GM18868 (cell line): Measurements from ENCODE around the gene PHAX.
"Not testable (repeated sequence)": the region's sequence is repeated elsewhere in the genome, so short reads cannot be mapped to it uniquely, and the experiment has no call there.

ENCODE experiments used
- ATAC-seq: cut with Tn5 transposase; IDR thresholded peaks from one replicate; pipeline ENCODE4 v1.9.1; 2021; ENCODE audit warnings: mild to moderate bottlenecking, moderate library complexity; ENCODE audit not compliant: unreplicated experiment

The PHAX gene

DNA sequence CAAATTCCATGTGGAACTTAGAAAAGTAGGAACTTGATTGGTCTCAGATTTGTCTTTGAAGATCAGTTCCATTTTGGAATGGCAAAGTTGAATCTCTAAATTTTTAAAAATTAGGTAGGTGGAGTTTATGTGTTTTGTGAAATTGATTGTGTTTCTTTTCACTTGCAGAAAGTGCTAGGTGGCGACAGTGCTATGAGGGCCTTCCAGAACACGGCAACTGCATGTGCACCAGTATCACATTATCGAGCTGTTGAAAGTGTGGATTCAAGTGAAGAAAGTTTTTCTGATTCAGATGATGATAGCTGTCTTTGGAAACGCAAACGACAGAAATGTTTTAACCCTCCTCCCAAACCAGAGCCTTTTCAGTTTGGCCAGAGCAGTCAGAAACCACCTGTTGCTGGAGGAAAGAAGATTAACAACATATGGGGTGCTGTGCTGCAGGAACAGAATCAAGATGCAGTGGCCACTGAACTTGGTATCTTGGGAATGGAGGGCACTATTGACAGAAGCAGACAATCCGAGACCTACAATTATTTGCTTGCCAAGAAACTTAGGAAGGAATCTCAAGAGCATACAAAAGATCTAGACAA, 2.8 kb downstream of the PHAX start:
- no peak for ATAC-seq

DNA sequence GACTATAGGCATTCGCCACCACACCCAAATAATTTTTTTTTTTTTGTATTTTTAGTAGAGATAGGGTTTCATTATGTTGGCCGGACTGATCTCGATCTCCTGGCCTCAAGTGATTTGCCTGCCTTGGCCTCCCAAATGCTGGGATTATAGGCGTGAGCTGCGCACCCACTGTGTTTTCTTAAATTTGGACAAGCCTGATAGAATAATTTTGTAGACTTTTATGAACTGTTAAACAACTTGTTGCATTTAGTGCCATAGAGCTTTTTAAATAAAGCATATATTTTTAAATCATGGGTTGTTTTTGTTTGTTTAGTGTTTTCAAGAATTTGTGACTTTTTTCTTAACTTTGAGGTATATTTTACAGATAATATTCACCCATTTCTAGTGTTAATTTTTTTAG, 4.8 kb downstream of the PHAX start:
- no peak for ATAC-seq

DNA sequence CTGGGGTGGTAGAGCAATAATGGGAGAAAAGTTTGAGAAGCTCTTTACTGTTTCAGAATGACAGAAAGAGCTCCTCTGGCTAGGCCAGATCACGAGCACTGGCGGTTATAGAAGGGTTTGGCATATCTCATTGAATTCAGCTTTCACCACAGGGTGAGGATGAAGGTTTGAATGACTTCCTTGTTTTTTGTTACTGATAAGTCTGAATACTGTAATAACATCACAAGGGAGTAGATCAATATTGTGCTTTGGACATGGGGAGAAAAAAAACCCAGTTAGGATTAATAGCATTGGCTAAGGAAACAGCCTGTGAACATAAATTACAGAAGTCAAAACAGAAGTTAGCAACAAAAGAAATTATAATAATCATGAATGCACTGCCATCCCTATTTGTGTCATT, 9.4 kb downstream of the PHAX start:
- ATAC-seq: no peak

GRCh38 chr5:126610616-126611015, 9.9 kb downstream of the PHAX start:
- no peak for ATAC-seq

DNA sequence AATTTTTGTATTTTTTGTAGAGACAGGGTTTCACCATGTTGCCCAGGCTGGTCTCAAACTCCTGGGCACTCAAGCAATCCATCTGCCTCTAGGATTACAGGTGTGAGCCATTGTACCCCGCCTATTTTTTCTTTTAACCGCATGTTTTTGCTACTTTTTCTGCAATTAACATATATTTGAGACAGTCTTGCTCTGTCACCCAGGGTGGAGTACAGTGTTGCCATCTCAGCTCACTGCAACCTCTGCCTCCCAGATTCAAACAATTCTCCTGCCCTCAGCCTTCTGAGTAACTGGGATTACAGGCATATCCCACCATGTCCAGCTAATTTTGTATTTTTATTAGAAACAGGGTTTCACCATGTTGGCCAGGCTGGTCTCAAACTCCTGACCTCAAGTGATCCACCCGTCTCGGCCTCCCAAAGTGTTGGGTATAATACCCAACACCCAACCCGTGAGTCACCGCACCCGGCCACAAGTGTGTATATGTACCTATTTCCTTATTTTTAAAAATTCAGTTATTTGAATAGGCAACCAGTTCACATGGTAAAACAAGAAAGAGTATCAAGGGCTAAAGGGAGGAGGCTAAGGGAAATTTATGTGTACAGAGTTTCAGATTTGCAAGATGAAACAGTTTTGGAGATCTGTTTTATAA, 13.3 kb downstream of the PHAX start:
- peak; percentile 27 for ATAC-seq

DNA sequence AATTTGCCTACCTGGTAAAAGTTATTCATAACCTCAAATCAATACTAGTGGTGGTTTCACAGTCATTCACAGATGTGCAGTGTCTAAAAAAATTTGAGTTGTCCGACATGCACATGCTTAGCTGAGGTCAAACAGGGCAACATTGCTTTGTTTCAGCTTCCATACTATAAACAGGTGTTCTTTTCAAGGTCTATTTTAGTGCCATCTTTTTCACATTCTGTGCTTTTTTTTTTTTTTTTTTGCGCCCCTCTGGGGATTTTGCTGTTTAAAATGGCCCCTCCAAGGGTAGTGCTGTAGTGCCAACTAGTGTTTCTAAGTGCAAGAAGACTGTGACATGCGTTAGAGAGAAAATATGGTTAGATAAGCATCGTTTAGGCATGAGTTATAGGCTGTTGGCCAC, 14.5 kb downstream of the PHAX start:
- ATAC-seq: peak; percentile 92

DNA sequence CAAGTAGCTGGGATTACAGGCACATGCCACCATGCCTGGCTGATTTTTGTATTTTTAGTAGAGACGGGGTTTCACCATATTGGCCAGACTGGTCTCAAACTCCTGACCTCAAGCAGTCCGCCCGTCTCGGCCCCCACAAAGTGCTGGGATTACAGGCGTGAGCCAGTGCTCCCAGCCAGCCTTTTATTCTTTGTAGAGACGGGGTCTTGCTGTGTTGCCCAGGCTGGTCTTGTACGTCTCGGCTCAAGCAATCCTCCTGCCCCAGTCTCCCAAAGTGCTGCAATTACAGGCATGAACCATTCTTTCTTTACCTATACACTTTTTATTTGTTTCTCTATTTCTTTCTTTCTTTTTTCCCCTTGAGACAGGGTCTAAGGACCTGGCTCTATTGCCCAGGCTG, 16.9 kb downstream of the PHAX start:
- ATAC-seq: not testable (repeated sequence)

DNA sequence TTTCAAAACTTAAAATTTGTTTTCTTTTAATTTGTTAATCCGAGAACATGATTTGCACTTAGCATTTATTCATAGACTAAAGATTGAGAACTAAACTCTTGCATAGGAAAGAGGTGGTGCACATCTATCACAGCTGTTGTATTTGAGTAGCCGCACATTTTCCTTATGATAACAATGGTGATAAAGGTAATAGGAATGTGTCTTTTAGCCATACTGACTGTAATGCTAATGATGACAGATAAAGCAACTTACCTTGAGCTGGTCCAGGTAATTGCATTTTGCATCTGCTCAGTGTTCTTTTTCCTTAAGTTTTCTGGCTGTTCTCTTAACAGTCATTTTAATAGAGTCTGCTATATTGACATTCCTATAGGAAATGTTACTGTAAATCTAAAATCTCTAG, 19.0 kb downstream of the PHAX start:
- ATAC-seq: no peak

GRCh38 chr5:126624534-126624933, 23.8 kb downstream of the PHAX start:
- ATAC-seq: no peak

- ATAC-seq: no peak
Observed at GRCh38 chr5:126628102-126628501, 27.4 kb downstream of the PHAX start.

DNA sequence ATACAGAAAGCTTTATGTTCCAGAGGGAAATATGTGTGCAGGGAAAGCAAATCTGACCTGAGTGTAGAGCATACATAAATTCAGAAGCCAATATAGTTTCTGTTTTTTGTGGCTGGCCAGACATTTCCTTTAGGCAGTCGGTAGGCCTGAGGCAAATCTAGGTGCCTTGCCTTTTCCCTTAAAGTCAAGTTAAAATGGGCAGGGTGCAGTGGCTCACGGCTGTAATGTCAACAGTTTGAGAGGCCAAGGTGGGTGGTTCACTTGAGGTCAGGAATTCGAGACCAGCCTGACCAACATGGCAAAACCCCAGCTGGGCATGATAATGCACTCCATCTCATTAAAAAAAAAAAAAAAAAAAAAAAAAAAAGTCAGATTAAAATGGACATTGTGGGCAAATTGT, 31.2 kb downstream of the PHAX start:
- ATAC-seq: no peak

DNA sequence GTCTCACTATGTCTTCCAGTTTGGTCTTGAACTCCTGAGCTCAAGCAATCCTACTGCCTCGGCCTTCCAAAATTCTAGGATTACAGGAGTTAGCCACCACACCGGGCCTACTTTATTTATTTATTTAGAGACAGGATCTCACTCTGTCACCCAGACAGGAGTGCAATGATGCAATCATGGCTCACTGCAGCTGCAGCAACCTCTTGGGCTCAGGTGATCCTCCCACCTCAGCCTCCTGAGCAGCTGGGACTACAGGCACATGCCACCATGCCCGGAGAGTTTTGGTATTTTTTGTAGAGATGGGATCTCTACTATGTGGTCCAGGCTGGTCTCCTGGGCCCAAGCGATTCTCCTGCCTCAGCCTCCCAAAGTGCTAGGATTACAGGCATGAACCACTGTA, 32.8 kb downstream of the PHAX start:
- no peak for ATAC-seq

DNA sequence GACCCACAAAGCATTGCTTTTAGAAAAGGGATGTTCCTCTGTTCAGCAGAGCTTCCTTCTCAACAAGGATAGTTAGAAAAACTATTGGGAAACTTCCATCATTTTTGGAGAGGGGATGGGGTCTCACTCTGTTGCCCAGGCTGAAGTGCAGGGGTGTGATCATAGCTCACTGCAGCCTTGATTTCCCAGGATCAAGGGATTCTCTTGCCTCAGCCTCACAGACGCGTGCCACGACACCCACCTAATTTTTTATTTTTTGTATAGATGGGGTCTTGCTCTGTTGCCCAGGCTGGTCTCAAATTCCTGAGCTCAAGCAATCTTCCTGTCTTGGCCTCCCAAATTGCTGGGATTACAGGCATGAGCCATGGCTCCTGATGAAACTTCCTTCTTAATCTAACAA, 34.8 kb downstream of the PHAX start:
- ATAC-seq: no peak

DNA sequence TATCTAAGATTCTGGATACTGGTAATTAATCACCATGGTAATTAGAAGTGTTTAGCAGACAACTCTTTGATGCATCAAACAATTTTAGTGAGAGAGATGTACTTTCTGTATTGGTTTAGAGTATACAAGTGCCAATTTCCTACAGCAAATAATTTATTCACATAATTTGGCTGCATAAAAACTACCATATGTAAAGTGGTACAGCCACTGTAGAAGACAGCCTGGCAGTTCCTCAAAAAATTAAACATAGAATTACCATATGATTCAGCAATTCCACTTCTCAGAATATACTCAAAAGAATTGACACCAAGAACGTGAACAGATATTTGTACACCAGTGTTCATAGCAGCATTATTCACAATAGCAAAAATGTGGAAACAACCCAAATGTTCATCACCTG, 36.2 kb downstream of the PHAX start:
- no peak for ATAC-seq

GRCh38 chr5:126640866-126641265, 40.1 kb downstream of the PHAX start:
- ATAC-seq: peak; percentile 42

DNA sequence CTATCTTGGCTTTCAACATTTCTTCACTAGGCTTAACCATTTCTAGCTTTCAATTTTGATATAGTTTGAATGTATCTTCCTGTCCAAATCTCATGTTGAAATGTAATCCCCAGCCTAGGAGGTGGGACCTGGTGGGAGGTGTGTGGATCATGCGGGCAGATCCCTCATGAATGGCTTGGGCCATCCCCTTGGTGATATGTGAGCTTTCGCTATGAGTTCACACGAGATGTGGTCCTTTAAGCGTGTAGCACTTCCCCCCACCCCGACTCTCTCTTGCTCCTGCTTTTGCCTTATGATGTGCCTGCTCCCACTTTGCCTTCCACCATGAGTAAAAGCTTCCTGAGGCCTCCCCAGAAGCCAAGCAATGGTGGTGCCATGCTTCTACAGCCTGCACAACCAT, 40.6 kb downstream of the PHAX start:
- ATAC-seq: peak; percentile 97

- ATAC-seq: no peak
Observed at GRCh38 chr5:126645132-126645531, 44.4 kb downstream of the PHAX start.

GRCh38 chr5:126647071-126647470, 46.3 kb downstream of the PHAX start:
- ATAC-seq: no peak

DNA sequence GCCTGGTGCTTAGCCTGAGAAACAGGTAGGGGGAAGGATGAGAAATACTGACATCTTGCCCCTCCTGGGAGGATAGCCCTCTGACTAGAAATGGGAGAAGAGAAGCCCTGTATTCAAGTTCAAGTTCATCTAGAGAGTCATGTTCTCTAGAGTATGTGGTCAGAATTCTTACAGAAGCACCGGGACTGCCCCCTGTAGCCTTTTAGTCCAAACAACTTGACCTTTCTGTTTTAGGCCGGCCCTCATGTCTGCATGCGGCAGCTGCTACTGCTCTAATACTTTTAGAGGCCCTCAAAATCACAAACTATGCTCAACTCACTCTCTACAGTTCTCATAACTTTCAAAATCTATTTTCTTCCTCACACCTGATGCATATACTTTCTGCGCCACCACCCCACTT, 47.7 kb downstream of the PHAX start:
- no peak for ATAC-seq

DNA sequence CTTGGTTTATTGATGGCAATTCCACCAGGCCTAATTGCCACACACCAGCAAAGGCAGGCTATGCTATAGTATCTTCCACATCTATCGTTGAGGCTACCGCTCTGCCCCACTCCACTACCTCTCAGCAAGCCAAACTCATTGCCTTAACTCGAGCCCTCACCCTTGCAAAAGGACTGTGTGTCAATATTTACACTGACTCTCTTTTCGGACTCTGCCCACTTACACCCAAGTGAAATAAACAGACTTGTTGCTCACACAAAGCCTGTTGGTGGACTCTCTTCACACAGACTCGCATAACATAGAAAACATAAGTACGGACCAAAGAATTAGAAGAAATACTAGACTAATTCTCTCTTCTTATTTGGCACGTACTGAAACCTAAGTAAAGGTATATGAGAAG, 48.3 kb downstream of the PHAX start:
- ATAC-seq: not testable (repeated sequence)

GRCh38 chr5:126649709-126650108, 49.0 kb downstream of the PHAX start:
- not testable (repeated sequence) for ATAC-seq

- no peak for ATAC-seq
Observed at GRCh38 chr5:126650463-126650862, 49.7 kb downstream of the PHAX start.

- ATAC-seq: no peak
Observed at GRCh38 chr5:126651013-126651577, 50.3 kb downstream of the PHAX start.
